ENCODE data around the gene FOXJ1.

FOXJ1 gene

GRCh38 chr17:76088868-76089576 is 52.0 kb downstream of the FOXJ1 start:
- H3K27ac ChIP-seq (ENCODE audit: low read depth, low read length), result no peak overlapping the region
- no peaks in the 10 kb centered on the region for H3K79me2 ChIP-seq (ENCODE audit: control insufficient read depth, insufficient read depth, low read length, unreplicated experiment)
- H3K36me3 ChIP-seq (ENCODE audit: insufficient read depth, low read length), result peaks cover 10% of the 10 kb centered on the region; the same call in 1 of the 2 replicates
- H3K27me3 ChIP-seq (ENCODE audit: insufficient read depth, low read length), result no peaks in the 10 kb centered on the region
- H2AFZ ChIP-seq (ENCODE audit: low read length, unreplicated experiment), result no peak overlapping the region
- no peak overlapping the region for H3K4me3 ChIP-seq (ENCODE audit: low read depth, low read length)
- no peaks in the 10 kb centered on the region for H3K4me1 ChIP-seq (ENCODE audit: control insufficient read depth, insufficient read depth, low read length, unreplicated experiment)

- Histone ChIP-seq H3K4me3 (ENCODE audit: low read depth, low read length) (no peak overlapping the region), H3K36me3 (ENCODE audit: insufficient read depth, low read length) (peaks cover 7% of the 10 kb centered on the region; the same call in 1 of the 2 replicates), H3K27me3 (ENCODE audit: insufficient read depth, low read length) (no peaks in the 10 kb centered on the region), H3K4me1 (ENCODE audit: control insufficient read depth, insufficient read depth, low read length, unreplicated experiment) (no peaks in the 10 kb centered on the region), H2AFZ (ENCODE audit: low read length, unreplicated experiment) (no peak overlapping the region), H3K79me2 (ENCODE audit: control insufficient read depth, insufficient read depth, low read length, unreplicated experiment) (no peaks in the 10 kb centered on the region), H3K27ac (ENCODE audit: low read depth, low read length) (no peak overlapping the region)
These were observed 52.8 kb downstream of the FOXJ1 start for GRCh38 chr17:76088041-76088867.

GRCh38 chr17:76087531-76087930 is 53.5 kb downstream of the FOXJ1 start:
- H3K4me3 ChIP-seq (ENCODE audit: low read depth, low read length), result no peak overlapping the region
- H2AFZ ChIP-seq (ENCODE audit: low read length, unreplicated experiment), result no peak overlapping the region
- H3K27ac ChIP-seq (ENCODE audit: low read depth, low read length), result no peak overlapping the region
- no peaks in the 10 kb centered on the region for H3K27me3 ChIP-seq (ENCODE audit: insufficient read depth, low read length)
- H3K36me3 ChIP-seq (ENCODE audit: insufficient read depth, low read length), result peaks cover 4% of the 10 kb centered on the region; the same call in 1 of the 2 replicates
- no peaks in the 10 kb centered on the region for H3K4me1 ChIP-seq (ENCODE audit: control insufficient read depth, insufficient read depth, low read length, unreplicated experiment)
- no peaks in the 10 kb centered on the region for H3K79me2 ChIP-seq (ENCODE audit: control insufficient read depth, insufficient read depth, low read length, unreplicated experiment)

GRCh38 chr17:76086384-76086783 is 54.7 kb downstream of the FOXJ1 start:
- no peaks in the 10 kb centered on the region for H3K27me3 ChIP-seq (ENCODE audit: insufficient read depth, low read length)
- H3K4me3 ChIP-seq (ENCODE audit: low read depth, low read length), result no peak overlapping the region
- no peak overlapping the region for H3K27ac ChIP-seq (ENCODE audit: low read depth, low read length)
- H3K79me2 ChIP-seq (ENCODE audit: control insufficient read depth, insufficient read depth, low read length, unreplicated experiment), result no peaks in the 10 kb centered on the region
- H2AFZ ChIP-seq (ENCODE audit: low read length, unreplicated experiment), result no peak overlapping the region
- peaks cover 4% of the 10 kb centered on the region; the same call in 1 of the 2 replicates for H3K36me3 ChIP-seq (ENCODE audit: insufficient read depth, low read length)
- no peaks in the 10 kb centered on the region for H3K4me1 ChIP-seq (ENCODE audit: control insufficient read depth, insufficient read depth, low read length, unreplicated experiment)
